ENCODE measurements around the gene DCUN1D3.

Gene DCUN1D3

GRCh38 chr16:20918486-20919239 lies 18.5 kb upstream of the DCUN1D3 start:
- no peak for DNase-seq

DNA sequence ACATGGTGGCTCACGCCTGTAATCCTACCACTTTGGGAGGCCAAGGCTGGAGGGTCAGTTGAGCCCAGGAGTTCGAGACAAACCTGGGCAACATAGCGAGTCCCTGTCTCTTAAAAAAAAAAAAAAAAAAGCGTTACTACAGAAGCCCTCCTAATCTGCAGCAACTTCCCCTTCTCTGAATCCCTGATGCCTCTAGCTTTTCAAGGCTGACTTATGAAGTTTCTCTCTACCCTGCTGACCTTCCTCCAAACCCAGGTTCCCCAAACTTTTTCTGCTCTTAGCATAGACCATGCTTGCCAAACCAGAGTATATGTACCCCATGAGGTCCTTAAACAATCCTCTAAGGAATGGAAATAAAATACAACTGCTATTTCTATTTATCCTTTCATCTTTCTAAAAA lies 16.8 kb upstream of the DCUN1D3 start:
- DNase-seq, result no peak

- no peak for DNase-seq
Measured at GRCh38 chr16:20916289-20916688, 16.1 kb upstream of the DCUN1D3 start.

DNA sequence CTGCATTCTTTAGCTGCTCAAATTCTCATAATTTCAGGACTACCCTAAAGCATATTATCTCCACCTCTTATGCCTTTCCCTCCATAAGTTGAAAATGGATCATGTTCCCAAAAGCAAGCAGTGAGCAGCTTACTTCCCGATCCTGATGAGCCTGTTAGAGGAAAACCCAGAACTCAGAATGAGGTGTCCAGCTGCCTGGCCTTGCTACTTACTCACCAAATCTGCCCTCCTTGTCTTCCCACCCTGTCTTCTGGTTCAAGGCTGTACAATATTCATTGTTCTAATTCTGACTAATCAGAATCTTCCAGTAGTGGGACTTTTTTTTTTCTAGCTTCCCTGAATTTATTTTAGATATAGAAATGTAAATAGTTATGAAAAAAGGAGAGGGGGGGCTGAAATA lies 11.2 kb upstream of the DCUN1D3 start:
- DNase-seq, result no peak

- DNase-seq, result no peak
Measured at GRCh38 chr16:20910781-20911321, 10.7 kb upstream of the DCUN1D3 start.

DNA sequence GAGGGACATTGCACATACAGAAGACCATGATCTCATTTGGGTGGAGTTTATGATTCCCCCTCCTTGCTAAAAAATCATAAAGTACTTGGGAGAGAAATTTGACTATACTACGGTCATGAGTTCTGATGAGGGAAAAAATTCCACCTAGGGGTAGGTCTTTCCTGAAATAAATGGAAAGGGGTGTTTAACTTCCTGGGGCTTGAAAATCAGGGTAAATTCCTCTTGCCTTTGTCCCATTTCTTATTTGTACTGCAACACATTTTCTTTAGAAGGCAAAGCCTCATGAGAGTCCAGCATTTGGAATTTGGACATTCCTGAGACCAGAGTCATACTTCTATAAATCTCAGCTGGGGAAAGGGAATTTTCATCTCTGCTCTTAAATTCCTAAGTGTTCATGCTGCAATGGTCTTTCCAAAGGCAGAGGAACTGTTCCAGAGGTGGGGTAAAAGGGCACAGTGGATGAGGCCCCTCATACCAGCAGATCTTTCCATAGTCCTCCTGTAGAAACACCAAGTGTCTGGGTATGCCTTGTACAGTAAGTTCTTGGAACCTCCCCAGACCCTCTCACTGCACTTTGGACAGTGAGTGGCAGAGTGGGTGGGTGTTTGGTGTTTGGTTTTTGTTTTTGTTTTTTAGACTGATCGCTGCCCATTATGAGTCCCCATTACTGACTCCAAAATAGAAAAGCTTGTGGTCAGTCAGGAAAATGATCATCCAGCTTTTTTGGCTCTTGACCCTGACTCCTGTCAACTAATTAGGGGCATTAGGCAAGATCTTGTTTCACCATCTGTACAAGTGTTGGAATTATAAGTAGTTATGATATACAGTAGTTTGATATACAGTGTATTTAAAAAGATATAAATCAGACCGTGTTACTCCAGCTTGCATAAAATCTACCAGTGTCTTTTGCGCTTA lies 6.4 kb upstream of the DCUN1D3 start:
- DNase-seq, result no peak

DNA sequence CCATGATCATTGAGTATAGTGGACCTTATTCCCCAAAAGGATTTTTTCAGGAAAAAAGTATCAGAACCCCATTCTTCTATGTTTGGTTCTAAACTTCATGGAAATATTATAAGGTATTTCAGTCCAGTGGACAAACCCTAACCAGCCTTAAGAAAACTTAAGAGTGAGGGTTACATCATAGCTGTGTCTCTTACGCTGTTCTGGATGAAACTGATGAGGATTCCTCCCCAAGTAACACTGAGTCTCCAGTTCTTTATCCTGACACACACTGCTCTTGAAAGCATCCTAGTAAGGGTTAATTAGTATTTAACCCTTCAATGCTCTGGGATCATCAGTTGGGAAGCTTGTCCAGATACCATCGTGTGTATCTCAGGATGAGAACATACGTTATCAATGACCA lies 5.4 kb upstream of the DCUN1D3 start:
- no peak for DNase-seq

DNA sequence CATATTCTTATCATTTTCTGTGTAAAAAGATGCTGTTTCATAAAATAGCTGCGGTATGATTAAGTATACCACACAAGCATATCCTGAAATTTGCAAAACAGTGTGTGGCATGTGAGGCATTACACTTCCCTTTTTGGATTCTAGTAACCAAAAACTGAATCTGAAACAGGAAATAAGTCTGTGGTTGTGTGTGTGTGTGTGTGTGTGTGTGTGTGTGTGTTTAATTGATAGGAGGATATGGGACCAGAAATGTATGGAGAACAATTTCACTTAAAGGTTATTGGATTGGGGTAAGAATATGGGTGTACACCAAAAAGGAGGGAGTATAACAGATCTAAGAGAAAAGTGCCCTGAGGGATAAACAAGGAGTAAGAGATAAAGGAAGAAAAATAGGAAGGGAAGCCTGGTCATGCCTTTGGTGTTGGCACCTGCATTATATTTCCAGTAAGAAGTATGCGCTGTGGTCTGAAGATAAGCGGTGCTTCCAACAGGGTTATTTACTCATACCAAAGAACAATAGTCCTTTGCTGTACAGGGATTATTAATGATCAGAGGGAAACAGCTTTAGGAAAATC lies 4.4 kb upstream of the DCUN1D3 start:
- DNase-seq, result no peak

DNA sequence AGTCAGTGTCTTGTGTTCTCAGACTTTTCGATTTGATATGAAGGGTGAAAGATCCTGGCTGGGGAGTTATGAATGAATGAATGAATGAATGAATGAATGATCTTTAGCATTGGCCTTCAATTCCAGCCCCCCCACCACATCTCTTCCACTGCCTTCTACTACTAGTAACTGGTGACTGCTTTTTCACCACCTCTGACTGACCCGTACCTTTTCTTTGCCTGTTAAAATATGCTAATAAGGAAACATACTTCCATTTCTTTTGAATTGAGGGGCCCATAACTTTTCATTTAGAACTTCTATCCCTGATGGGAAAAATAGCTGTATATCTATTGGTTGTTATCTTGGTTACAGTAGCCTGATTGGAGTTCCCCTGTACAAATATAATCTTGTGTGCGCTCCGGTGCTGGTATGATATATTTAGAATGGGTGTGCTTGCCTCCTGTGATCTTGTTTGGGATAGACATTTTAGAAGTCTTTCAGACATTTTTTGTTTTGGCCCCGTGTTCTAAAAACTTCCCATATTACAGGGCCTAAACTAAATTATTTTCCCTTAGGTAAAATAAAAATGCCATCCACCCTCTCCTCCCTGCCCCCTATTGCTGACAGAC lies 3.8 kb upstream of the DCUN1D3 start:
- DNase-seq, result no peak

- DNase-seq, result no peak
Measured at GRCh38 chr16:20903116-20903898, 3.1 kb upstream of the DCUN1D3 start.

DNA sequence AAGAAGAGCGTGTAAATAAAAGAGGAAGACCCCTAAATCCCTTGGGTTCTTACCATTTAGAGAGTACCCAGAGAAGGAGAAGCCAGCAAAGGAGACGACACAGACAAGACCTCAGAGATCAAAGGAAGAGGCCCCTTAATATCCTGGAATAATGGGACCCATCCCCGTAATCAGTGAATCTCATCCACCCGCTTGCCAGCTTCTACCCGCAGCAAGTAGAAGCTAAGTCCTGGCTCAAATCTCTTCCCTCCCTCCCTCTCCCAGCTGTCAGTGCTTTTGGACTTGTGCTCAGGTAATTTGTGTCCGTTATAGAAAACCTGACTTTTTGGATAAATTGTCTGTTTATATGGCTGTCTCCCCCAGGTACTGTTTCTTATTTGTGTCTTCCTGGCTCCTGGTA lies 2.3 kb upstream of the DCUN1D3 start:
- DNase-seq, result no peak

- peak; percentile 82 for DNase-seq
Measured at GRCh38 chr16:20901436-20902112, 1.4 kb upstream of the DCUN1D3 start.

GRCh38 chr16:20901068-20901435 lies 894 bp upstream of the DCUN1D3 start:
- DNase-seq, result peak; percentile 82

- no peak for DNase-seq
Measured at GRCh38 chr16:20899477-20900298, 470 bp downstream of the DCUN1D3 start.

DNA sequence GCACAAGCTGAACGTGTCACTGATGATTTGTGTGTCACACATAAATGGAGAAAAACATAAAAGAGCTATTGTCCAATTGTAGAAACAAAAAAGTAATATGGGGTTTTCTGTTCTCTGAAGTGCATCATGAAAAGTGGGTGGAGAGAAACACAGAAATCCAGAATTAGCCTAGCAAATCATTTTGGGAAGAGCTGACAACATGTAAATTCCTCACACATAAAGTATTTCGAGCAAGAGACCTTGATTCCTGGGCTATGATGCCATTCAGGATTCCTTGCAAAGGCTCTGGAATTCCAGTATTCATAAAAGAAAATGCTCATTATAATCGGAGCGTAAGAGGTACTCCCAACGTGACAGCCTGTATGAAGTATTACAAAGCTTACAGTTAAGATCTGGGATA lies 1.1 kb downstream of the DCUN1D3 start:
- DNase-seq, result no peak

GRCh38 chr16:20897922-20898321 lies 2.2 kb downstream of the DCUN1D3 start:
- DNase-seq, result no peak

DNA sequence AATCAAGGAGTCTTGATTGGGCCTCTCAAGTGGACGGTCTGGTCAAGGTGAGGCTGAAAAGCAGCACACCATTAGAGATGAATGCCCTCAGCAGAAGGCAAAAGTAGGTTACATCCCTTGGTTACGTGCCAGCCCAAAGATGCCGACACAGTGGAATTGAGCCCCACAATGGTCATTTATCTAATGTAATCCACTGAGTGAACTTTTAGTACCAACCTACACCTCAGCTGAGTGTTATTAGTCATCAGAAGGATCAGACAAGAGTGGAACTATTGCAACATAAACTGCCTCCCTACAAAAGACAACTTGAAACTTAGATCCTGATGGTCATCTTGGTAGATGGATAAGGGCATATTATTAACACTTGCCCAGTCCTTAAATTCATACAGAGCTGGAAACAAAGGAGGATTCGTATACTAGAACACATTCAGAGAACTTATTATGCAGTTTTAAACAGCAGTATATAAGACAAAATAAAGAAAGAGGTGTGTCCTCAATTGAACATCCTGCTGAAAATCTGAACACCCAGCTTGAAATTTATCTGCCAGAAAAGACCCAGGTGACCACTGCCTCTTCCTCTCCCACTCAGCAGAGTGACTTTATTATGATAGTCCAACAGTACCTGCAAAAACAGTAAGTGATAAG lies 2.8 kb downstream of the DCUN1D3 start:
- DNase-seq, result no peak

GRCh38 chr16:20894388-20894787 lies 5.8 kb downstream of the DCUN1D3 start:
- no peak for DNase-seq

DNA sequence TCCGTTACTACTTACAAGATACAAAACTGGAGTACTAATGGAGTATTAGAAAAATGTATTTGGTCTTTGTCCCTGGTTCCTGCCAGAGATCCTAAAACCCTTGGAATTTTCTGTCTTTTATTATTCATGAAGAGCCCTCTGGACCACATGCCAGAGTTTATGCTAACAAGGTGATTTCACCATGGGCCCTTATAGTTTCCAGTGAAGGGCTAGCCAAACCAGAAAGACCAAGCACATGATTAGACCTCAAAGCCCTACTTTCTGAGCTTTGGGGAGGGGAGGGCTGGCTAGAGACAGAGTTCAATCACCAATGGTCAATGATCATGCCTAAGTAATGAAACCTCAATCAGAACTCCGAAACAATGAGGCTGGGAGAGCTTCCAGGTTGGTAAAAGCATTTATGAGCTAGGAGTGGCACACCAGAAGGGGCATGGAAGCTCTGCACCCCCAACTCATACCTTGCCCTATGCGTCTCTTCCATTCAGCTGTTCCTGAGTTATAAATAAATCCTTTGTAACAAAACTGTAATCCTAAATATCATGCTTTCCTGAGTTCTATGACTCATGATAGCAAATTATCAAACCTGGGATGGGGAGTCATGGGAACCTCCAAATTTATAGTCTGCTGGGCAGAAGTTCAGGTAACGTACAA lies 10.4 kb downstream of the DCUN1D3 start:
- DNase-seq, result no peak

DNA sequence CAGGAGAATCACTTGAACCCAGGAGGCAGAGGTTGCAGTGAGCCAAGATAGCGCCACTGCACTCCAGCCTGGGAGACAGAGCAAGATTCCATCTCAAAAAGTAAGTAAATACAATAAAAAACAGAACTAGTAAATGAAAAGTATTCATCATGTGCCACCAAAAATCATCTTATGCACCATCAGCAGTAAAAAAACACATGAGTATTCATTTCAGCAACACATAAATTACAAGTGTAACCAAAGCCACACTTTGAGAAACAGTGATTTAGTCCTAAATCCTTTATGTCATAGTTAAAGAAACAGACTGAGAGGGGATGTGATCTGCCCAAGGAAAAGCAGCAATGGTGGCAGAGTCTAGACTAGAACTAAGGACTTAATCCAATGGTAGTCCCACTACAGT lies 13.0 kb downstream of the DCUN1D3 start:
- no peak for DNase-seq

Data from NCI-H510A treated with DMSO at 0.1 percent for 48 hours (cell line).